Astrocyte (in vitro differentiated cells and primary cell): Measurements from ENCODE around the gene PDCD1.

Experiments used
- CTCF ChIP-seq: IDR thresholded peaks from 2 replicates; pipeline ENCODE4 v1.5.1; 2011; ENCODE audit warnings: low read depth, mild to moderate bottlenecking, inconsistent platforms, low read length, moderate library complexity; ENCODE audit not compliant: insufficient read depth
- EZH2 ChIP-seq: IDR thresholded peaks from 2 replicates; pipeline ENCODE4 v1.6.1; 2012; ENCODE audit warnings: mild to moderate bottlenecking, low read length, inconsistent platforms; ENCODE audit not compliant: insufficient read depth

GRCh38 chr2:241904011-241904718 lies 45.5 kb upstream of the PDCD1 start:
- TF ChIP-seq CTCF, result no peak
- TF ChIP-seq EZH2, result no peak
